Gastrocnemius medialis (tissue), 4 donors: ENCODE data around the gene EPHA8.

Experiments used
- CTCF ChIP-seq, 5 experiments: fragments of 450-650 bp in 3 of 5; fragments of 200-600 bp in 2 of 5; sonication (generic) in 2 of 5; IDR thresholded peaks in 4 of 5; conservative IDR thresholded peaks in 1 of 5; 1 replicate in 4 of 5; 2 replicates in 1 of 5; pipeline ENCODE4 v1.5.1; 2016 to 2019; ENCODE audit warnings: antibody characterized with exemption in 5 of 5, mild to moderate bottlenecking in 3 of 5, moderate library complexity in 3 of 5
- POLR2A ChIP-seq, 2 donors: fragments of 450-650 bp; IDR thresholded peaks; one replicate each; pipeline ENCODE4 v1.6.1; 2017; ENCODE audit warnings: antibody characterized with exemption in 2 of 2, mild to moderate bottlenecking in 2 of 2, moderate library complexity in 2 of 2

- TF ChIP-seq POLR2A (IDR thresholded peaks at IDR 0.05) (no peak), CTCF (IDR thresholded peaks at IDR 0.05 in 4 of 5, conservative IDR thresholded peaks at IDR 0.05 in 1 of 5) (no peak)
Observed at GRCh38 chr1:22528451-22528850, 34.8 kb upstream of the EPHA8 start.
